HL-60 (cell line): Measurements from ENCODE around the gene MMP26.
"Not testable (repeated sequence)": the region's sequence is repeated elsewhere in the genome, so short reads cannot be mapped to it uniquely, and the experiment has no call there.

Source experiments
- CTCF ChIP-seq: IDR thresholded peaks from one replicate; pipeline ENCODE4 v1.5.1; 2011; ENCODE audit warnings: low read length, control low read depth, inconsistent platforms; ENCODE audit not compliant: insufficient read depth
- GABPA ChIP-seq: IDR thresholded peaks from 2 replicates; pipeline ENCODE4 v1.6.1; 2012; ENCODE audit warnings: low read depth
- POLR2AphosphoS5 ChIP-seq: IDR thresholded peaks from 2 replicates; pipeline ENCODE4 v1.6.1; 2012; ENCODE audit warnings: low read depth
- REST ChIP-seq: IDR thresholded peaks from 2 replicates; pipeline ENCODE4 v1.6.1; 2012; ENCODE audit warnings: low read depth; ENCODE audit not compliant: insufficient replicate concordance
- SPI1 ChIP-seq: IDR thresholded peaks from 2 replicates; pipeline ENCODE4 v1.6.1; 2012; ENCODE audit warnings: low read depth, mild to moderate bottlenecking, borderline replicate concordance

- TF ChIP-seq GABPA, CTCF, REST, POLR2AphosphoS5, SPI1: not testable (repeated sequence)
Observed at GRCh38 chr11:4722616-4723534, 18.3 kb downstream of the MMP26 start.
